Inflammatory macrophage treated with lipopolysaccharide for 1 hour (primary cell): Measurements from ENCODE around the gene MPDU1.
"Not testable (repeated sequence)": the region's sequence is repeated elsewhere in the genome, so short reads cannot be mapped to it uniquely, and the experiment has no call there.

Source experiments
- DNase-seq, 2 donors: peaks; one replicate each; pipeline ENCODE4 v3.0.0-alpha.2; 2020 to 2022

Gene MPDU1

GRCh38 chr17:7615265-7615747 is 31.7 kb downstream of the MPDU1 start:
- no peak for DNase-seq

- DNase-seq, result no peak
Measured at GRCh38 chr17:7618608-7619007, 35.0 kb downstream of the MPDU1 start.

- no peak for DNase-seq
Measured at GRCh38 chr17:7620835-7621234, 37.2 kb downstream of the MPDU1 start.

GRCh38 chr17:7623661-7624060 is 40.0 kb downstream of the MPDU1 start:
- no peak for DNase-seq

GRCh38 chr17:7625749-7626148 is 42.1 kb downstream of the MPDU1 start:
- DNase-seq, result not testable (repeated sequence)

GRCh38 chr17:7626307-7626706 is 42.7 kb downstream of the MPDU1 start:
- DNase-seq, result peak; percentile 74 to 75

- DNase-seq, result no peak
Measured at GRCh38 chr17:7626956-7627249, 43.3 kb downstream of the MPDU1 start.

- peak; percentile 89 to 90 for DNase-seq
Measured at GRCh38 chr17:7627250-7628121, 43.8 kb downstream of the MPDU1 start, which contains the start of gene SAT2. SAT2 (minus strand) TSS chr17:7627821; CDS start chr17:7627635, 186 bp downstream.

- DNase-seq, result no peak
Measured at GRCh38 chr17:7629939-7630571, 46.4 kb downstream of the MPDU1 start, which contains the start of gene SHBG. SHBG (plus strand) TSS chr17:7630135; CDS start chr17:7630173, 38 bp downstream.

- no peak for DNase-seq
Measured at GRCh38 chr17:7631398-7632380, 48.0 kb downstream of the MPDU1 start.

GRCh38 chr17:7632492-7632894 is 48.8 kb downstream of the MPDU1 start:
- peak; percentile 42 to 75 for DNase-seq

- no peak for DNase-seq
Measured at GRCh38 chr17:7633093-7633492, 49.4 kb downstream of the MPDU1 start.

- peak in 1 of 2 donors; percentile 65 for DNase-seq
Measured at GRCh38 chr17:7634384-7634783, 50.7 kb downstream of the MPDU1 start.

- DNase-seq, result no peak
Measured at GRCh38 chr17:7636163-7636562, 52.5 kb downstream of the MPDU1 start.
